GM19372 (cell line): ENCODE data around the gene FKBP1B.
"Not testable (repeated sequence)": the region's sequence is repeated elsewhere in the genome, so short reads cannot be mapped to it uniquely, and the experiment has no call there.

Experiments
- ATAC-seq: cut with Tn5 transposase; IDR thresholded peaks from one replicate; pipeline ENCODE4 v1.9.1; 2021; ENCODE audit warnings: mild to moderate bottlenecking, low read depth, moderate library complexity; ENCODE audit not compliant: unreplicated experiment

The FKBP1B gene

GRCh38 chr2:24095171-24095677, 45.7 kb downstream of the FKBP1B start:
- ATAC-seq = not testable (repeated sequence)

- ATAC-seq = not testable (repeated sequence)
Observed at GRCh38 chr2:24100732-24101131, 51.2 kb downstream of the FKBP1B start.

- no peak for ATAC-seq
Observed at GRCh38 chr2:24101992-24102391, 52.5 kb downstream of the FKBP1B start.

- ATAC-seq = no peak
Observed at GRCh38 chr2:24102677-24103076, 53.1 kb downstream of the FKBP1B start.

DNA sequence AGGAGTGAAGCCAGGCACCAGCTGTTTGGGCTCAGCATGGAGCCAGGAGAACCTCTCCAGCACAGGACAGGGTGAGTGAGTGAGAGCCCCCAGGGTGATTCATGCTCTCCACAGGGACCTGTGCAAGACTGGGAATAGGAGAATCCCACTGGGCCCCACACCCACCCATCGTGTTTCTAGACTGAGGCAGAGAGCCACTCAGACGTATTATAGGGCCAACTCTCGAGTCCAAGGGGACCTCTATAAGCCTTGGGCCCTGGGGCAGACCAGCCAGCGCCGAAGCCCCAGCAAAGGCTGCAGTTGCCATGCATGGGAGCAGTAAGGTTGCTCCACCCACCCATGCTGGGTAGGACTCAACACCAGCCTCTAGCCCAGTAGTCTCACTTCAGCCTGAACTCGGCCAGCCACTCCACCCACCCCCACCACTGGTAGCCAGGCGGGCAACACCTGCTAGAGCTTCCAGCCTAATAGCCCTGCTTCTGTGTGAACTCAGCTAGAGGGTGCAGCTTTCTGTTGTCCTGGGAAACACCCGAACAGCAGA, 54.6 kb downstream of the FKBP1B start:
- no peak for ATAC-seq

GRCh38 chr2:24104906-24105305, 55.4 kb downstream of the FKBP1B start:
- no peak for ATAC-seq

GRCh38 chr2:24105816-24106215, 56.3 kb downstream of the FKBP1B start:
- ATAC-seq = no peak

GRCh38 chr2:24106786-24107185, 57.2 kb downstream of the FKBP1B start:
- no peak for ATAC-seq

GRCh38 chr2:24107336-24107735, 57.8 kb downstream of the FKBP1B start:
- ATAC-seq = no peak

- not testable (repeated sequence) for ATAC-seq
Observed at GRCh38 chr2:24109431-24109830, 59.9 kb downstream of the FKBP1B start.

DNA sequence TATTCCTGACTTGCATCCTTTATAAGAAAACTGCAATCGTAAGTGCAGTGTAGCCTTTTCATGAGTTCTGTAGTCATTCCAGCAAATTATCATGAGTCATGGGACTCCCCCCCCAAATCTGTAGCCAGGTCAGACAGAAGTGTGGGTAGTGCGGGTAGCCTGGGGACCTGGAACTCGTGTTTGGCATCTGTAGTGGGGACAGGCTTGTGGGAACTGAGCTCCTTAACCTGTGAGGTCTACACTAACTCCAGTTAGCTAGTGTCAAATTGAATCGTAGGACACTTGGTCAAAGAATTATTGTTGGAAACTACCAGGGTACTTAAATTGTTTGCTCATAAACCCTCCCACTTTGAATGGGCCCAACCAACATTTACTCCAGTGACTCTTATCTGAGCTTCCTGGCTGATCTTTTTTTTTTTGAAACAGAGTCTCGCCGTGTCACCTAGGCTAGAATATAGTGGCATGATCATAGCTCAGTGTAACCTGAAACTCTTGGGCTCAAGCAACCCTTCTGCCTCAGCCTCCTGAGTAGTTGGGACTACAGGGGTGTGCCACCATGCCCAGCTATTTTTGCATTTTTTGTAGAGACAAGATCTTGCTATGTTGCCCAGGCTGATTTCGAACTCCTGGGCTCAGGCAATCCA, 61.2 kb downstream of the FKBP1B start:
- ATAC-seq = no peak

DNA sequence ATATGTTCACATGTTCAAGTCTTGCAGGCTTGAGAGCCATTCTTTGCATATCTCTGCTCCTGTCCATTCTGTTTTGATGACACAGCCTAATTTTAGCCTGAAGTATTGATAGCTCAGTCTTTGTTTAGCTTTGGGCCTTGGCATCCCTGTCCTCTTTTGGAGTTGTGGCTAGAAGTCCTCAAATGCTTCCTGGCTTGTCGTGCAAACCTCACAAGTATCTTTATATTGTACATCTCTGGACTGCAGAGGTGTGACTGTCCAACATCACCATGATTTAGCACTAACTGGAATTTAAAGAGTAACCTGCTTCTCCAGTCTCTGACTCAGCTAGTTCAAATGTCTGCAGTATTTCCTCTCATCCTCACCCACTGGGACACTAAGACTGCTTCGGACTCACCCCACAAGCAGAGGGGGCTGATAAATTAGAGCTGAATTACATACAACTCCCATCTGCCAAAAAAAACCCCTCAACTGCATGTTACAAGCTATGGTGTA, 61.9 kb downstream of the FKBP1B start:
- ATAC-seq = no peak
